Measurements from ENCODE around the gene STT3B.

Gene STT3B

GRCh38 chr3:31553258-31553657, 20.5 kb downstream of the STT3B start:
- no peak for TF ChIP-seq CTCF (IDR thresholded peaks at IDR 0.05; ENCODE audit: control insufficient read depth, insufficient read depth, low read depth, low read length, missing control alignments)
- H3K4me3 ChIP-seq (ENCODE audit: control insufficient read depth, low read depth, low read length), result no peak overlapping the region
- DNase-seq (ENCODE audit: low read depth), result no peak

- no peak overlapping the region for H3K4me3 ChIP-seq (ENCODE audit: control insufficient read depth, low read depth, low read length)
- TF ChIP-seq CTCF (IDR thresholded peaks at IDR 0.05; ENCODE audit: control insufficient read depth, insufficient read depth, low read depth, low read length, missing control alignments), result no peak
- no peak for DNase-seq (ENCODE audit: low read depth)
Measured at GRCh38 chr3:31555204-31555603, 22.5 kb downstream of the STT3B start.

GRCh38 chr3:31559872-31560534, 27.3 kb downstream of the STT3B start:
- no peak overlapping the region for H3K4me3 ChIP-seq (ENCODE audit: control insufficient read depth, low read depth, low read length)
- DNase-seq (ENCODE audit: low read depth), result no peak
- TF ChIP-seq CTCF (IDR thresholded peaks at IDR 0.05; ENCODE audit: control insufficient read depth, insufficient read depth, low read depth, low read length, missing control alignments), result no peak

GRCh38 chr3:31561891-31562290, 29.2 kb downstream of the STT3B start:
- no peak overlapping the region for H3K4me3 ChIP-seq (ENCODE audit: control insufficient read depth, low read depth, low read length)
- no peak for TF ChIP-seq CTCF (IDR thresholded peaks at IDR 0.05; ENCODE audit: control insufficient read depth, insufficient read depth, low read depth, low read length, missing control alignments)
- no peak for DNase-seq (ENCODE audit: low read depth)

- no peak overlapping the region for H3K4me3 ChIP-seq (ENCODE audit: control insufficient read depth, low read depth, low read length)
- DNase-seq (ENCODE audit: low read depth), result no peak
- no peak for TF ChIP-seq CTCF (IDR thresholded peaks at IDR 0.05; ENCODE audit: control insufficient read depth, insufficient read depth, low read depth, low read length, missing control alignments)
Measured at GRCh38 chr3:31562525-31562924, 29.8 kb downstream of the STT3B start.

GRCh38 chr3:31565288-31565687, 32.6 kb downstream of the STT3B start:
- TF ChIP-seq CTCF (IDR thresholded peaks at IDR 0.05; ENCODE audit: control insufficient read depth, insufficient read depth, low read depth, low read length, missing control alignments), result no peak
- no peak overlapping the region for H3K4me3 ChIP-seq (ENCODE audit: control insufficient read depth, low read depth, low read length)
- DNase-seq (ENCODE audit: low read depth), result no peak

All from AG09309 (cell line).